Measurements from ENCODE around the gene MTFR2. TPM values are rescaled to one million over a fixed set of nuclear protein-coding genes. Genes with fewer than 3 reads are reported as not detected.

The MTFR2 gene
- total RNA-seq (2013), result 0.46 TPM
- polyA plus RNA-seq (under 1 TPM; 0.41 to 0.79 (median 0.60) TPM), polyA minus RNA-seq (0.48 and 0.55 TPM in 2 replicates), total RNA-seq (0.87 to 10.3 (median 2.6) reads per million in 11 experiments)

DNA sequence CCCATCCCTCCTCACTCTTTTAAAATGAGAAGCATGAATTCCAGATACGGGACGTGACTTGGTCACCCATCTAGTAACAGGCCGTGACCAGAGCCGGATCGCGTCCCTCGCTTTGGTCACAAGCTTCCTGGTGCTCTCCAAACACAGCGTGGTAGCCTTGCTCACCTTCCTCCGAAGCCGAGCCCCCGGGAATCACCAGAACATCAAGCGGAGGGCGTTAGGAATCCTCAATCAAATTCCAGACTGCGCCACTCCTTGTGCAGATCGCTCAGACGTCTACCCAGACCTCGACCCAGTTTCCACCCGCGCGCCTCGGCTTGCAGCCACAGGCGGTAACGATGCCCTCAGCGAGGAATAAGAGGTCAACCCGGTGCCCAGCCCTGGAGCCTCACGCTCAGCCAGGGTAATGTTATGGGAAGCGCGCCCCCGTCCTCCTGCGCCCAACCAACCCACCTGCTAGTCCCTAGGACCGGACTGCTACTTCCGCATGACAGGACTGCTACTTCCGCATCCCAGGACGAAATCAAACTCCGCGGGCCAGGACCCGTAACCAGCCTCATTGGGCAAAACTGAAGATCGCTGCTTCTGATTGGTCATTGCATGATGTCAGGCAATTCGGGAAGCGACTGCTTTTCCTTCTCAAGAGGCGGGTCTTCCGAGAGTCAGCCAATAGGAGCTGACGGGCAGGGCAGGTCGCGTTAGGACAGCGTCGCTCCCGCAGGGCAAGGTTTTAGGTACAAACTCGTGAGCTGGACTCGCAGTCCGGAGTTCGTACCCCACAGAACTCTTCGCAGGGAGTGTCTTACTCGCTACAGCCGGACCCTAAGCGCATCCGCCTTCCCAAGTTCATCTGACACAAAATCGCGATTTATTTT is at the start of gene MTFR2:
TSS of gene MTFR2 (minus strand) at position 501 of the 875 bp plus-strand sequence. CDS start 1,212 bp downstream, outside the sequence.
- peaks cover 0 to 19% of the 10 kb centered on the region in 2 donors for H3K36me3 ChIP-seq (replicated peaks in 1 of 2; ENCODE audit: control insufficient read depth in 1 of 2, insufficient read depth in 2 of 2, low read length in 2 of 2)
- H3K27ac ChIP-seq (ENCODE audit: low read depth in 1 of 2, low read length in 2 of 2), result peak within 1 kb of the TSS; percentile 7 to 73
- H3K9ac ChIP-seq (ENCODE audit: insufficient read depth, low read length, poor library complexity, severe bottlenecking), result peak within 1 kb of the TSS; percentile 62
- intact Hi-C loops (cut with micrococcal nuclease), result loop anchor here in 1 of 2 donors (5.0 kb wide), 1 partner anchor 37 kb away; the partner anchor contains the start of gene BCLAF1
- H3K4me1 Mint-ChIP-seq, result peaks cover 34% of the 10 kb centered on the region
- H3K79me2 ChIP-seq (ENCODE audit: insufficient read depth, low read length), result peaks cover 51% of the 10 kb centered on the region
- H3K4me2 ChIP-seq (replicated peaks; ENCODE audit: extremely low read depth, low read length, poor library complexity, severe bottlenecking), result peak within 1 kb of the TSS; percentile 91
- TF ChIP-seq, protein P1, sequence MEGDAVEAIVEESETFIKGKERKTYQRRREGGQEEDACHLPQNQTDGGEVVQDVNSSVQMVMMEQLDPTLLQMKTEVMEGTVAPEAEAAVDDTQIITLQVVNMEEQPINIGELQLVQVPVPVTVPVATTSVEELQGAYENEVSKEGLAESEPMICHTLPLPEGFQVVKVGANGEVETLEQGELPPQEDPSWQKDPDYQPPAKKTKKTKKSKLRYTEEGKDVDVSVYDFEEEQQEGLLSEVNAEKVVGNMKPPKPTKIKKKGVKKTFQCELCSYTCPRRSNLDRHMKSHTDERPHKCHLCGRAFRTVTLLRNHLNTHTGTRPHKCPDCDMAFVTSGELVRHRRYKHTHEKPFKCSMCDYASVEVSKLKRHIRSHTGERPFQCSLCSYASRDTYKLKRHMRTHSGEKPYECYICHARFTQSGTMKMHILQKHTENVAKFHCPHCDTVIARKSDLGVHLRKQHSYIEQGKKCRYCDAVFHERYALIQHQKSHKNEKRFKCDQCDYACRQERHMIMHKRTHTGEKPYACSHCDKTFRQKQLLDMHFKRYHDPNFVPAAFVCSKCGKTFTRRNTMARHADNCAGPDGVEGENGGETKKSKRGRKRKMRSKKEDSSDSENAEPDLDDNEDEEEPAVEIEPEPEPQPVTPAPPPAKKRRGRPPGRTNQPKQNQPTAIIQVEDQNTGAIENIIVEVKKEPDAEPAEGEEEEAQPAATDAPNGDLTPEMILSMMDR (IDR thresholded peaks at IDR 0.05), result no peak
- H4K20me1 ChIP-seq (ENCODE audit: insufficient read depth, low read length), result peaks cover 23% of the 10 kb centered on the region
- peak within 1 kb of the TSS; percentile 97 for H2AFZ ChIP-seq (ENCODE audit: insufficient read depth, low read depth, low read length, poor library complexity, severe bottlenecking)
- no peaks in the 10 kb centered on the region for H3K27me3 ChIP-seq (ENCODE audit: control insufficient read depth in 2 of 2, insufficient read depth in 2 of 2, low read length in 2 of 2)
- under 1% methylated on average over 58 of the region's 59 CpGs for WGBS (ENCODE audit: insufficient coverage)
- peaks cover 17 to 30% of the 10 kb centered on the region in 2 donors for H3K36me3 Mint-ChIP-seq
- no peaks in the 10 kb centered on the region for H3K9me3 ChIP-seq (replicated peaks in 1 of 2; ENCODE audit: control insufficient read depth in 1 of 2, insufficient read depth in 1 of 2, low read length in 2 of 2)
- H3K27me3 Mint-ChIP-seq (ENCODE audit: low read depth in 3 of 3), result peaks cover 0 to 1% (median 0%) of the 10 kb centered on the region in 3 donors
- DNase-seq, result peak; percentile 98 to 100 (median 99)
- H3K27ac Mint-ChIP-seq, result peak within 1 kb of the TSS; percentile 75 to 90 (median 87)
- H3K4me3 Mint-ChIP-seq, result peak within 1 kb of the TSS; percentile 96 to 98
- H3K4me1 ChIP-seq (ENCODE audit: control insufficient read depth in 1 of 2, insufficient read depth in 2 of 2, low read length in 2 of 2), result peaks cover 16 to 22% of the 10 kb centered on the region in 2 donors
- H3K9me3 Mint-ChIP-seq, result no peaks in the 10 kb centered on the region
- peak within 1 kb of the TSS; percentile 79 to 99 (median 86) for H3K4me3 ChIP-seq (replicated peaks in 1 of 3; ENCODE audit: low read depth in 2 of 3, low read length in 3 of 3)

DNA sequence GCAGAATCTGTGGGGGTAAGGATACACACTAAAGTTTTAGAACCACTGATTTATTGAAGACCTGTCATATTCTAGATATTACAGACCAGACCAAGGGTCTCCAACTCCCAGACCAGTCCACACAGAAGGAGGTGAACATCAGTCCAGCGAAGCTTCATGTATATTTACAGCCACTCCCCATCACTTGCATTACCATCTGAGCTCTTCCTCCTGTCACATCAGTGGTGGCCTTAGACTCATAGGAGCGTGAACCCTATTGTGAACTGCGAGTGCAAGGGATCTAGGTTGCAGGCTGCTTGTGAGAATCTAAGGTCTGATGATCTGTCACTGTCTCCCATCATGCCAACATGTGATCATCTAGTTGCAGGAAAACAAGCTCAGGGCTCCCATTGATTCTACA is 44.5 kb upstream of the MTFR2 start:
- intact Hi-C loops (cut with micrococcal nuclease), result no loop called here
- Mint-ChIP-seq H3K27ac (peak overlapping the region in 1 of 7 donors; percentile 51), H3K36me3 (no peaks in the 10 kb centered on the region), H3K4me3 (no peak overlapping the region), H3K4me1 (peaks cover 11% of the 10 kb centered on the region), H3K27me3 (ENCODE audit: low read depth in 3 of 3) (peaks cover 0 to 3% (median 1%) of the 10 kb centered on the region in 3 donors), H3K9me3 (peaks cover 0 to 2% (median 0%) of the 10 kb centered on the region in 7 donors)
- Histone ChIP-seq H3K9ac (ENCODE audit: insufficient read depth, low read length, poor library complexity, severe bottlenecking) (no peak overlapping the region), H3K4me1 (ENCODE audit: control insufficient read depth in 1 of 2, insufficient read depth in 2 of 2, low read length in 2 of 2) (peaks cover 11 to 17% of the 10 kb centered on the region in 2 donors), H3K27me3 (ENCODE audit: control insufficient read depth in 2 of 2, insufficient read depth in 2 of 2, low read length in 2 of 2) (no peaks in the 10 kb centered on the region), H3K79me2 (ENCODE audit: insufficient read depth, low read length) (no peaks in the 10 kb centered on the region), H4K20me1 (ENCODE audit: insufficient read depth, low read length) (no peaks in the 10 kb centered on the region), H3K4me2 (replicated peaks; ENCODE audit: extremely low read depth, low read length, poor library complexity, severe bottlenecking) (no peak overlapping the region), H3K9me3 (replicated peaks in 1 of 2; ENCODE audit: control insufficient read depth in 1 of 2, insufficient read depth in 1 of 2, low read length in 2 of 2) (no peaks in the 10 kb centered on the region), H3K27ac (ENCODE audit: low read depth in 1 of 2, low read length in 2 of 2) (no peak overlapping the region), H3K36me3 (replicated peaks in 1 of 2; ENCODE audit: control insufficient read depth in 1 of 2, insufficient read depth in 2 of 2, low read length in 2 of 2) (no peaks in the 10 kb centered on the region), H3K4me3 (replicated peaks in 1 of 3; ENCODE audit: low read depth in 2 of 3, low read length in 3 of 3) (no peak overlapping the region), H2AFZ (ENCODE audit: insufficient read depth, low read depth, low read length, poor library complexity, severe bottlenecking) (no peak overlapping the region)
- DNase-seq, result no peak
- 100% methylated on average over 1 of the region's 3 CpGs for WGBS (ENCODE audit: insufficient coverage)
- TF ChIP-seq, protein P1 (IDR thresholded peaks at IDR 0.05), result no peak
